GM20000 (cell line): ENCODE results near the gene LINGO3.

Source experiments
- DNase-seq: peaks from one replicate; pipeline ENCODE4 v3.0.0; 2012; ENCODE audit warnings: low spot score
- CTCF ChIP-seq: IDR thresholded peaks from 2 replicates; pipeline ENCODE4 v1.5.1; 2012; ENCODE audit warnings: mild to moderate bottlenecking, control low read depth; ENCODE audit errors: extremely low read depth, missing control alignments

The LINGO3 gene

GRCh38 chr19:2307518-2308012 is 389 bp downstream of the LINGO3 start:
- TF ChIP-seq CTCF: no peak
- DNase-seq: no peak

GRCh38 chr19:2306971-2307370 is 983 bp downstream of the LINGO3 start:
- DNase-seq: no peak
- TF ChIP-seq CTCF: no peak

GRCh38 chr19:2306281-2306806 is 1.6 kb downstream of the LINGO3 start:
- no peak for TF ChIP-seq CTCF
- DNase-seq: no peak

- TF ChIP-seq CTCF: no peak
- DNase-seq: no peak
These were observed 2.3 kb downstream of the LINGO3 start for GRCh38 chr19:2305452-2306280.

- DNase-seq: no peak
- no peak for TF ChIP-seq CTCF
These were observed 4.6 kb downstream of the LINGO3 start for GRCh38 chr19:2303211-2303798.

GRCh38 chr19:2302319-2303210 is 5.4 kb downstream of the LINGO3 start:
- no peak for TF ChIP-seq CTCF
- DNase-seq: peak; percentile 58
